Umbilical cord (tissue), 2 donors: ENCODE results near the gene FOXO1. TPM values are rescaled to one million over a fixed set of nuclear protein-coding genes. Genes with fewer than 3 reads are reported as not detected.

ENCODE experiments used
- DNase-seq: peaks from one replicate; pipeline ENCODE4 v3.0.0-alpha.2; 2015; ENCODE audit warnings: low spot score
- total RNA-seq: library from RNA; depleted of rRNA; stranded (reverse); fragments of >200 nt; gene quantifications from one replicate; pipeline ENCODE4 v1.2.3, GENCODE V29; 2014; ENCODE audit warnings: low replicate concordance; ENCODE audit not compliant: insufficient read depth

FOXO1 gene
- total RNA-seq, 1 donor from 2014 or later, result 24.8 TPM

DNA sequence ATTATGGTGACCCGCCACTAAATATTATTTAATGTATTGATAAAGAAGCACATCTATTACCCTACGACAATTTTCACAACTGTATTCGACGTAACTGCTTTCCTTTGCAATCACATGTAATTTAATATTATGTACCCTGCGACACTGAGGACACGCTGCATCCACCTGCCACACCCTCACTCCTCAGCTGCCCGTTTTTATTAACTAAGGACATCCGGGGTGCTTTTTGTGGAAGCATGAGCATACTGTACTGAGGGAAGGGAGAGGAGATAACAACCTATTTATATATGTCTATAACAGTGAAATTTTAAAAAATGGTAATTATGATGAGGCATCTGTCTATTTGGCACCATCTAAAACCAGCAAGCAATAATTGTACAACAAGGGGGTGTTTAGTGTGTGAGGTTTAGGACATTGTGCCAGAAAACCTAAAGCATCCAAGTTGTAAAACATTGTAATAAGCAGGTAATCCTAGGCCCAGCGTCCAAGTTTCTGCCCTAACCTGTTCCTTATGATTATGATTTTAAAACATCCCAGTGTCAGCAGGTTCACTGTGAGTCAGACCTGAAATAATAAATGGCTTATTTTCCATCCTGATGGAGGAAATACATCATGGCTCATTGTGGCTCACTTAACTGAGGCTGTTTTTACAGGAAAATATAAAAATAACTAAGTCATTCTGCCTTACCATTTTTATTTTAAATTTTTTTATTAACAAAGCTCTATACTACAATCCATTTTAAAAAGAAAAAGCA lies 56.3 kb downstream of the FOXO1 start:
- DNase-seq, result peak; percentile 52

DNA sequence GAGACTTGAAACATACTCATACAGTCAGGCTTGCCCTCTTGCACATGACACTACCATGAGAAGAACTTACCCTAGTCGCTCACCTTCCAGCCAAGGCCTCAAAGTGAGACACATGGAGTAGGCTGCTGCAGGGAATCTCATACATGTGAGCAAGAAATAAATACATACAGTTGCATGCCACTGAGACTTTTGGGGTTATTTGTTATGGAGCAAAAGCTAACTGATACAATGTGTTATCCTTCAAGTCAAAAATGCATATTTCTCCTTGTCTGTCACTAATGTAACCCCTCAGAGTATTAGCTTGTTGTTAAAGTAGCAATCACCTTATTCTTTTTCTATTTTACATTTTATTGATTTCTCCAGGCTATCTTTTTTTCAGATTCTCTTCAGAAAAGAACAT lies 58.1 kb downstream of the FOXO1 start:
- DNase-seq, result no peak

DNA sequence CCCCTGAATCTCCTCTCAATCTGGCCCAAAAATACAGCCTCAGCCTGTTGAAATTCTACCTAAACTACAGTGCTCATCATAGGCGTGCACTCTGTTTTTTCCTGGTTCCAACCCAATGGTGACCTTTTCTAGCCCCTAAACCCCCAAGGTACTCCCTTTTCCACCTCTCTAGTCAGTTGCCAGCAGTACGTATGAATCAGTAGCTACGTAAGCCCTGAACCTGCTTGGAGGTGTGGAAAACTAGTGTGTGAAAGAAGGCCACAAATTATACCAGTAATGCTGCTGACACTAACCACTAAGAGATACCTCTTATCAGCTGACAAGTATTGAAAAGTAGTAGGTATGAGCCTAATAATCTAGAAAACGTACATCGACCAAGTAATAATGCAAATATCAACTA lies 60.9 kb downstream of the FOXO1 start:
- DNase-seq, result no peak

DNA sequence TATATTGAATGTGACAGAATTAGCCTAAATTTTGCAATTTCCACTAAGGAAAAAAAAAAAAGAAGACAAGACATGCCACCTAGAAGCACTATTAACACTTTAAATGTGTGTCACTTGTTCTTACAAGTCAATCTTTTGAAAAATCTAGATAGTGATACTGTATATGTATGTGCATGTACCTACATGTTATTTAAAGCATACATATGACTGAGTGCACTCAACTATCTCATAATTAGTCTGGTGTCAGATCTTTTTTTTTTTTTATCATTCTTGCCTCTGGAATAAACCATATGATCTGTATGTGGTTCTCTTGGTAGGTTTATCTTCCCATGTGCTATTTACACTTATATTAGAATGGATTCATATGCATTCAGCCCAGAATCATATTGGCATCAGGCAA lies 62.3 kb downstream of the FOXO1 start:
- no peak for DNase-seq

DNA sequence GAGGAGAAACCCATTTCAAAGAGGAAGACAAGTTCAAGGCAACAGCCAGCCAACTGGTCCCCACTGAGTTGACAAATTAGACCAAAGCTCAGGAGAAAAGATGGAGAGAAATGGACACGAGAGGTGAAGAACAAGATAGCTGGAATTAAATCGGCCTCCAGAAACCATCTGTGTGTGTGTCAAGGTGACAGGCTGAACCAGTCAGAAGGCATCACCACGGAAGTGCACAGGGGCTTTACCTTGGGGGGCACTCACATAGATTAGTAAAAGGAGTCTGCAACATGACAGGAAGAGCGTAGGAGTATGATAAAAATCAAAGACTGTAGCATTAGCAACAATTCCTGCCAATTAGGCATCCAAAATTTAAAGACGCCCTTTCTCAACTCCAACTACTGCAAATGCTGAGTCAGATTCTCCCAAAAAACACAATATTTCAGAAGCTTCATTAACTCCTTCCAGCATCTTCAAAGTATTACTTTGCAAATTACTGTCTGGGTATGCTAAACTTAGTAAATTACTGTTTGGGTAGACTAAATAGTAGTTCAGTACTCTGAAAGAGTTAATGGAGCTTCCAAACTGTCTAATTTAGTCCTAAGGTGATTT lies 66.2 kb downstream of the FOXO1 start:
- DNase-seq, result no peak

DNA sequence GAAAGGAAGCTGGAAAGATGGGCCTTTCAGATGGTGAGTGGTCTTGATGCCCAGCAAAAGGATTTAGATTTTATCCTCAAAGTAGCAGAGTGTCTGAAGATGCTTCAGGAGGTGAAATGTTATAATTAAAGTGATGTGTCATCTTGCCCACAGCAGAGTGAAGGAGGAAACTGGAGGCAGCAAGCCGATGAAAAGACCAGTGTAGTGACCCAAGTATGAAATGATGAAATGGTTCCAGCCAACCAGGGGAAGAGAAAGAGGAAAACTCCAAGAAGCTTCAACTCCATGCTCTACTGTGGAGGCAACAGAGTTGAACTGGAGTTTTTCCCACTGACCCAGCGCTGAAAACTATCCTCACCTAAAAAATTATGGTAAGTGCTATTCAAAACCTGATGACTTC lies 66.7 kb downstream of the FOXO1 start:
- no peak for DNase-seq

DNA sequence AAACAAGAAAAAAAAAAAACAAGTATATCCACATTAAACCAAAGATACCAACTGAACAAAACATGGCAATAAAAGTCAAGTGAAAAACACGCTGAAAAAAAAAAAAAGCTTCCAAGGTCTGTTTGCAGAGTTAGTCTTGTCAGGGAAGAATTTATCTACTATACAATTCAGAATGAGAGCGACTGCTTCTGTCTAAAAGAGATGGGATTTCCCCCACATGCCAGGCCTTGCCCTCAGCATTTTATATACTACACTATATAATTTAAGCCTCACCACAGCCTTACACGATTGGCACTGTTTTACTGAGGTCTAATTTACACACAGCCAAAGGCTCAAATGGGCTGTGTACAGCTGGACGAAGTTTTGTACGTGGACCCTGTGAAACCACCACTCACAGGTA lies 67.3 kb downstream of the FOXO1 start:
- no peak for DNase-seq

DNA sequence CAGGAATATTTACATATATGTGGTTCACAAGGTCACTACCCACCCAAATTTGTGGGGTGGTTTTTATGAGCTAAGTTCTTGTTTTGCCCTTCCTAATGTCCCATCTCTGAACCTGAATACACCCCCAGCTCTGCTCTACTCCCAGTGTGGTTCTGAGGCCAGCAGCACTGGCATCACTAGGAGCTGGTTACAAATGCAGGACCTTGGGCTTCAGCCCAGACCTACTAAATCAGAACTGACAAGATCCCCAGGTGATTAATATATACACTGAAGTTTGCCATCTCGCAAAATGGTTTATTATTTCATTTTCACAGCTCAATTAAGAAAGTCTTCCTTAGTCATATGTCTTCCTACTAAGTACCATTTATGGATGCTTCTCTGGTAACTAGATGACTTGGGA lies 67.9 kb downstream of the FOXO1 start:
- DNase-seq, result no peak

DNA sequence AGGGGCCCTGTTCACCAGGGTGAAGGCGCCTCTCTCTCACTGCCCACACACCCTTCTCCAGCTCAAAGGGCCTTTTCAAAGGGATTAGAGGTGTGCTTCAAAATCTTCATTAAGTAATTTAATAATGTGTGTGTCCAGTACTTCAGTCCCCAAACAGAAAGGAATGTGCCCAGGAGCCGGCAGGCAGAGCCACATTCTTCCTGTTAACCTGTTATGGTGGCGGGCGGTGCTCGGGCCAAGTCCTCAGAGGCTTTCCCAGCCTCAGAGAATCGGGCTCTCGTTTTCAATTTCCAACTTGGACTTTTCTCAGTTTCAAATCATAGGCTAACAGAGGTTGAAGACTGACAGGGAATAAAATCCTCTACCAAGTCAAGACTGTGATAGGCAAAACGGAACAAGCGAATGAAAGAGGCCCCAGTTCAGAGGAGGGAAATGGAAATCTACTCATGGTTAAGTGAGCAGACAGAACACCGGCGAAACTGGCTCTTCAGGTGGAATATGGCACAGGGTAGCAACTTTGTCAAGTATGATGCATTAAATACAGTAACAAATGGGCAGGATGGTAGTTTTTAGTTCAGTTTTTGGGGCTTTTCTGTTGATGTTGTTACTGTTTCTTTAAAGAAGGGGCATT lies 68.6 kb downstream of the FOXO1 start:
- DNase-seq, result peak; percentile 26

DNA sequence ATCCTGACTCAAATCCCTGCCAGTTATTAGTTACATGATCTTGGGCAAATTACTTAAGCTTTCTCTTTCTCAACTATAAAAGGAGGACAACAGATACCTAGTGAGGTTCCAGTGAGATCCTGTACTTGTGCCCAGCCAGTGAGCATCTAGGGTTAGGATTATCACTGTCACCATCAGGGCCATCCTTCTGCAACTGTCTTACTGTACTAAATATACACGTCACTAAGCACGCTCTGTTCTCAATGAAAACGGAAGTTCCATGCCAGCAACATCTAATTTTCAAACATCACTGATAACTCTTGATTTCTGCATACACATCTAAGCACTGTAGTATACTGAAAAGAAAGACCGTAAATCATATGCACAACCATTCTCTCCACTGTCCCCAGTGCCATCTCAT lies 70.0 kb downstream of the FOXO1 start:
- no peak for DNase-seq

DNA sequence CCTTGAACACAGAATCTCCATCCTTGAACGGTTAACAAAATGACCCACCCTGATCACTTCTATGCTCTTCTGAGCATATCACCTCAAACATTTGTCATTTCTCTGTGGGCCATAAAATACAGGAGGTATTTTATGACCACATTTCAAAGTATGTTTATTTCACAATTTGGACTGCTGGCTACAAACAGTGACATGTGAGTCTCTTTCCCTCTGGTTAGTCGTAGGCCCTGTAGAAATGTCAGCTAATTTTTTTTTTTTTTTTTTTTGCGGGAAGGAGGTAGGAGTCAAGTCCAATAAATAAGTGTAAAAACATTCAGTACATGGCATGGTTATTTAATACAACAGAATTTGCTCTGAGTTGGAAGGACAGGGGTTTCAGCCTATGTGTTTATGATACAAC lies 70.7 kb downstream of the FOXO1 start:
- DNase-seq, result no peak

DNA sequence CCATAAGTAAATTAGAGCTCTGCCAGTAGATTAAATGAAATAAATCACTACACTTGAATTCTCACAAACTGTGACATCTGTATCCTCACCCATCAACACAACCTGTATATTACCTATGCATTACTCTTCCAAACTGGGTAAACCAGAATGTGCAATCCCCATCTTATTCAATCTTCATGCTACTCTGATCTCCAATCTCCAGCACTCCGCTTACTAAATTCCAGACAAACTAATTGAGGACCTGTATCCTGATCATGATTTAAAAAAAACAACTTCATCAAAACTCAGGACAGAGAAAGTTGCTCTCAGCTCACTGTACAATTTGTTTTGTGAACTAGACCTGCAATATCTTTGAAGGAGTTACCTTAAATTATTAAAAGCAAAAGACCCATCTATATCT lies 74.4 kb downstream of the FOXO1 start:
- no peak for DNase-seq

DNA sequence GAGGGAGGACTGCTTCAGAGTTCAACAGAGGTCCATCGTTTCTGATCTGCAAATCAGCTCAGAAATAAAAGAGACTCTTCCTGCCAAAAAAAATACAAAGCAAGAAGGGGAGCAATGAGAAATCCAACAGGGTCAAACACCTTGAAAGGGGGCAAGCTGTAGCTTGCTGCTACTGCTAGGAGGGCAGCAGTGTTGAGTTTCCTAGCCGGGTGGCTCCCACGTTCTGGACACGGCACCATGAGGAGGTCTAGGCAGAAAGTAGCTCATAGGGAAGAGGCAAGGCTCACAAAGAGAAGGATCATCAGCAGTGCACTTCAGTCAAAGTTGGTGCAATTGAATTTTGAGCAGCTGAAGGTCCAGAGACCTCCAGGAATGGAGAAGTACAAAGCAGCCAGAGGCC lies 75.3 kb downstream of the FOXO1 start:
- DNase-seq, result no peak

DNA sequence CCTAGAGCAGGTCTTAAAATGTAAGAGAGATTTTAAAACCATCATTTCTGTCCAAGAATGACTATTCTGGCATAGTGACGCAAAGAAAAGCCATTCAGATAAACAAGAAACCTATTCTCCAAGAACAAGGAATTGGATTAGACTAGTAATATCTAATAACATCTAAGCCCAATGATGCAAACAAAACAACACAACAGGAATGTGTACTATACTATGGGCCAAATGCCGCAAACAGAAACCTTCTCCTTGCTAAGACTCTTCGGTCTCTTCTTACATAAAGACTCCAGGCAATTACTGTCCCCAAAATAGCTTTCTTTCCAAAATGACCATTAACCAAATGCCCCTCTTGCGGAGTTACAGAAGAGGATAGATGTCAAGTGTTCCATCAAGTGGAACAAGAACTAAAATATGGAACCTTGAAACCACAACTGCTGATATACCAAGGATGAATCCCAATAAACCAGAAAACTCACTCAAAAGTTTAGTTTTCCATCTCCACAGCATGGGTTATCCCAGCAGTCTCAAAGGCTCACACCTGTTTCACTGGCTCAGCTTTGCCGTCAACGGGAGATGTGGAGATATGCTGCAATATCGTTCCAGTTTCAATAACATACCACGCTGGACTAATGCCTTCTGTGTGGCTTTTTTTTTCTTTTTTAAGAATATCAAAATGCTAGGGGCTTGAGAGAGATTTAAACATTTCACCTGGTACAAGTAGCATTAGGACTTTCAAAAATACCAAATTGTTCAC lies 76.2 kb downstream of the FOXO1 start:
- no peak for DNase-seq

DNA sequence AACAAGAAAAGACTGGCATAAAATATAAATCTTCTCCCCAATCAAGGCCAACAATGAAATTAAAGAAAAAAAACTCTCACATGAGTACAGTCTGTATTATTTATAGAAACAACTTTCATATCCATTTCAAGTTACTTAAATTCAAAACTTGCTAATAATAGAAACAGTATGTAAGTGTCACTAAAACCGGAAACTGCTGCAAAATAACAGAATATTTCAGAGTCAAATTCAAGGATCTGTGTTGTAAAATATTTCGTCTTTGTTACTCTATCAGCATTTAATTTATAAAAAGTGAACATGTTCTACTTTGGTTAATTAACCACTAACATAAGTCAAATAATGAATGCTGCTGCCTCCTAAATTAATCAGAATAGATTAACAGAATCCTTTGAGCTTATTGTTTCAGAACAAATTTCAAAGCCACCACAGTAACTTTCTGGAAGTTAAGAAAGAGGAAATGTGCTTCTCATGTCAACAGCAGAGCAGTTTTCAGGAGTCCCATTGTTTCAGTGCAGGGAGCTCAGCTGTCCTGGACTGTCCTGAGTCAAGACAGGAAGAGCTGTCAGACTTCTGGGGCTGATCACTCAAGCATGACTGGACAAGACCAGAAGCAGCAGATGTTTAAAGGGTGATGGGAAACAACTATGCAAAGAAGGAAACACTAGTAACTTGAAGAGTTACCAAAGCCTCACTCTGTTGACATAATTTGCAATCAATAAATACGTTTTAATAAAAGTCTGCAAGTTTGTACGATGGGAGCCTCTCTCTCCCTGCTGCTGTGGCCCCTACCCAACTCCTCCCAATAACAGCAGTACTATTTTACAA lies 76.9 kb downstream of the FOXO1 start:
- peak; percentile 61 for DNase-seq

DNA sequence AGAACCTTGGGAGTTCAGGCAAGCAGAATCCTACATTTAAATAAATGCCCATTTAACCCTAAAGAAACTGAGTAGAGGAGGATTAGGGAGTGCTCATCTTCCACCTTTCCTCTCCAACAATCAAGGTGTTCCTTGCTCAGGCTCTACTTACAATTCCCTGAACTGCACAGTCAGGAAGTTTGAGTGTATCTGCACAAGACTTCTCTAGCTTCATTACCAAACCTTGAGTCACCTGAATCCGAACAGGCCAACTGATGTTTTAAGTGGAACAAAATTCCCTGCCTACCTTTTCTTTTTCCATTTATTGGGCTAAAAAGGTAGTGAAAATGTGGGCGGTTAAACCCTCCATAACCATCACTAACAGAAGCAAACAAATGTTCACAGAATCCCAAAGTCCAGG lies 78.3 kb downstream of the FOXO1 start:
- no peak for DNase-seq

DNA sequence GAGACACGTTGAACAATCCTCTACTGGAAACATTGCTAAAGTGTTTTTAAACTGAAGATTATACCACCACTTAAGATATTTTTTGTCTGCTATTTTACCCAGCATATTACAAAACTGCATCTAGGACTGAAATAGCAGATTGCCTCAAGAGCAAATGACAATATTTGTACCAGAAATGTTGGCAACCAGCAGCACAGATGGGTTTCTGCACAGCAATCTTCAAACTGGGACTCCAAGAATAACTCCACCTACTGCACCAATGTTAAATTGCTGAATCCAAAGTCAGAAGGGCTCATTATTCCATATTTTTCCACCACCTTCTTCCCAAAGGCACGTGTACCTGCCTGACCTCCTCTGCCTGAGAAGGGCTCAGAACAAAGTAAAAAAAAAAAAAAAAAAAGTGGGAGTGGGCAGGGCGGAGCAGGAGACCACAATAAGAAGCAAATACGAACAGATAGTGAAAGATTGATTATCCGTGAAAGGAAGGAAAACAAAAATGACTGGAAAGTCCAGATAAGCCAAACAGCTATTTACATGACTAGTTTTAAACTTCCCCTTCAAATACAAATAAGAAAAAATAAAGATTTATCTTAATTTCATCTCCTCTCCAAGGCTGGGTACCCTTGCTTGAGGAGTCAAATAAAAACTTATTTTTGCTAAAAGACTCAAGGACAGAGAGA lies 79.4 kb downstream of the FOXO1 start:
- no peak for DNase-seq

DNA sequence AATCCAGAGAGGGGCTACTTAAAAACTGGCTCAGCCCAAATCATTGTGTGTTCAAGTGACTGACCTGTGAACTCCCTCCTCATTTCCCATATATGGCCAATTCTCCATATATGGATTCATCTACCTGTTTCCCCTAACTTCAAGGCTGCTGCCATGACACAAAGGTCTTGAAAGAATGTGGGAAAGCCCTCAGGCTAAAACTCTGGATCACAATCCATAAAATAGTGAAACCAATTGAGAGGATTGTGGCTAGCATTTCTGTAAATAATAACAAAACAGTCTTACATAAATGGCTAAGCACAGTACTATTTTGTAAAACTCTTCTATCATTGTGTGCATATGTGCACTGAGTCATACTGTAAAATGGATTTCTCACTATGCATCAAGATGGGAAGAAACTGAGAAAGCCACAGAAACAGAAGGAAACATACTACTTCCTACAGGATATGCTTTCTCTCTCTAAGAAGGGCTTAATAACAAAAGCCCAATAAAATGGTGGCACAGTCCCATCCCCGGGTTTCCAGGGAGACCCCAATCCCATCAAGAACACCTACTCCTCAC lies 80.5 kb downstream of the FOXO1 start:
- no peak for DNase-seq

DNA sequence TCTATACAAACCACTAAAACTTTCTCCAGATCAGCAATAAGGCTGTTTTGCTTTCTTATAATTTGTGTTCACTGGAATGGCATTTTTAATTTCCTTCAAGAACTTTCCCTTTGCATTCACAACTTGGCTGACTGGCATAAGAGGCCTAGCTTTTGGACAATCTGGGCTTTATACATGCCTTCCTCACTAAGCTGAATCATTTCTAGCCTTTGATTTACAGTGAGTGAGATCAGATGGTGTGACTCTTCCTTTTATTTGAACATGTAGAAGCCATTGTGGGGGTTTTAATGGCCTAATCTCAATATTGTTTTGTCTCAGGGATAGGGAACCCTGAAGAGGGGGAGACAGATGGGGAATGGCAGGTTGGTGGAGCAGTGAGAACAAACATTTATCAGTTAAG lies 82.7 kb downstream of the FOXO1 start:
- no peak for DNase-seq

DNA sequence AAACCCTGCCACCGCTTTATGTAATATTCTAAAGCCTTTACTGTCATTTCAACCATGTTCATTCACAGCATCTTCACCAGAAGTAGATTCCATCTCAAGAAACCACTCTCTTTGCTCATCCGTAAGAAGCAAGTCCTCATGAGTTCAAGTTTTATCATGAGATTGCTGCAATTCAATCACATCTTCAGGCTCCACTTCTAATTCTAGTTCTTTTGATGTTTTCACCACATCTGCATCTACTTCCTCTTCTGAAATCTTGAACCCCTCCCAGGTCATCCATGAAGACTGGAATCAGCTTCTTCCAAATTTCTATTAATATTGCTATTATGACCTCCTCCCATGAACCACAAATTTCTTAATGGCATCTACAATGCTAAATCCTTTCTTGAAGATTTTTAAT lies 83.9 kb downstream of the FOXO1 start:
- DNase-seq, result no peak

DNA sequence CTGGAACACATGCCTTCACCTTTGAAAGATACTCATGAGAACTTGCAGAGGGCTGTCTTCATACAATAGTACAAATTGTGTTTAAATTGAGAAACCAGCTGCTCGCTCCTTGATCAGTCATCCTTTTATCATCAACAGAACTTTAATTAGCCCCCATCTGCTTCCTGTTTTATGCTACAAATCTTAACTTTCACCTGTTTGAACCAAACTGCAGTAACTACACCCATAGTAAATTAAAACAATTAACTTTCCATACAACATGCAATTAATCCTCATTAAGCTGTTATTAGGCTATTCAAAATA lies 85.2 kb downstream of the FOXO1 start:
- DNase-seq, result no peak
